Activated CD8-positive, alpha-beta memory T cell treated with anti-CD3 and anti-CD28 coated beads, Interleukin-2, amount 50 U/mL, for 24 hours (primary cell): ENCODE data around the gene PHF23.

Source experiments
- DNase-seq: peaks from one replicate; pipeline ENCODE4 v3.0.0-alpha.2; 2020; ENCODE audit errors: extremely low read depth

PHF23 gene

DNA sequence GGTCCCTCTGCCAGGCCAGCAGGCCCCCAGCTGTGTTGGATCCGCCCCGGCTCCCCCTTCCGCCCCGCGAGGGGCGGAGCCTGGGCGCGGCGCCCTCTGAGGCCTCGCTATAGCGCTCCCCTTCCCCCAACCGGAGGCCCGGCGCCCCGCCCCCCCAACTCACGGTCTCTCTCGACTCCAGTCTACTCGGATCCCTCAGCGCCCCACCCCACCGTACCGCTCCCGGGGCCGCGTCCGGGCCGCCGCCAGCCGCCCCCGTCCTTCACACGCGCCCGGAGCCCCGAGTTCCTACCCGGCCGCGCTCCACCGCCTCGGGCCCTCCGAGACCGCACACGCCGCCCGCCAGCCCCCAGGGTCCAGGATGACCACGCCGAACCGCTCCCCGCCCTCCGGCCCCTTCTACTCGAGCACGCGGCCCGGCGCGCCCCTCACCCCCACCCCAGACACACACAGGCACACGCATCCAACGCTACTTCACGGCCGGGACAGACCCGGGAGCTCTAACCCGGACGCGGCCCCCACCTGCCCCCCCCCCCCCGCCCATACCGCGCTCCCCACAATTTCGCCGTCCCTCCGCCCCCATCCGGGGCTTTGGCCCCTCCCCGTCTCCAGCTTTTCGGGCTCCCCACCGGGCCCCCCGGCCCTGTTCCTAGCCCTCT lies 1.4 kb downstream of the PHF23 start:
- DNase-seq = peak; percentile 69

DNA sequence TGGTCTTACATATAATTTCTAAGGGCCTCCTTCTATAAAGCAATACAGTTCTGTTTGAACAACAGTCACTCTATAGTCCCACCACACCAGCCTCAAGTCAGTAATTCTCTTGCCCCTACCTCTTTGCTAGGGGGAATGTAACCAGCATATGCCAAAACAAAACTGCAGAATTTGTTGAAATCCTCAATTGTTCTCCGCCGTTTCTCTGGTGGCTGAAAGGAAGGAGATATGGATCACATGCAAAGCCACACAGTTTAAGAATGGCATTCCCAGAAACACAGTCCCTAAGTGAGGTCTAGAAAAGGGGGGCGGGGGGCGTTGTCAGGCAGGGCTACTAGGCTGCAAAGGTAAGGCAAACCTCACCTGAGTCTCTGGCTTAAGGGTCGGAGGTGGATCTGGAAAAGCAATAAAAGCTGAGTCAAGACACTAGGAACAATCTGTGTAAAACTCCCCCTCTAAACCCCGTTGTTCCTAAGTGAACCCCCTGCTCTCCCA lies 1.9 kb downstream of the PHF23 start:
- no peak for DNase-seq

DNA sequence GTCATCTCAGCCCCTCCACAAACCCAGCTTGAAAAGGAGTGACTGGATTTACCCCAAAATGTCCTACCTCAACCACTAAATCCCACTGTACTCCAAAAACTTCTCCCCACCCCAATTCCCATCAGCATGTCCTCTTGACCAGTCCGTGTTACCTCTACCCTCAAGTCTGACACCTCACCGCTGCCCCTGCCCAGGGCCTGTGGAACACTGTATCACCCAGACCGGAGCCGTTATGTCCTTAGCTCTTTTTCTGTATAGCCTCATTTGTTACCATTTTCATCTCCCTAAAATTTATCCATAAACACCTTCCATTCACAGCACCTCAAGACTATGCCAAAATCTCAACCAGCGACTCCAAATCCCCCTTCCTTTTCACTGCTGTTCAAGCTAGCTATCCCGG lies 2.4 kb downstream of the PHF23 start:
- DNase-seq = no peak

DNA sequence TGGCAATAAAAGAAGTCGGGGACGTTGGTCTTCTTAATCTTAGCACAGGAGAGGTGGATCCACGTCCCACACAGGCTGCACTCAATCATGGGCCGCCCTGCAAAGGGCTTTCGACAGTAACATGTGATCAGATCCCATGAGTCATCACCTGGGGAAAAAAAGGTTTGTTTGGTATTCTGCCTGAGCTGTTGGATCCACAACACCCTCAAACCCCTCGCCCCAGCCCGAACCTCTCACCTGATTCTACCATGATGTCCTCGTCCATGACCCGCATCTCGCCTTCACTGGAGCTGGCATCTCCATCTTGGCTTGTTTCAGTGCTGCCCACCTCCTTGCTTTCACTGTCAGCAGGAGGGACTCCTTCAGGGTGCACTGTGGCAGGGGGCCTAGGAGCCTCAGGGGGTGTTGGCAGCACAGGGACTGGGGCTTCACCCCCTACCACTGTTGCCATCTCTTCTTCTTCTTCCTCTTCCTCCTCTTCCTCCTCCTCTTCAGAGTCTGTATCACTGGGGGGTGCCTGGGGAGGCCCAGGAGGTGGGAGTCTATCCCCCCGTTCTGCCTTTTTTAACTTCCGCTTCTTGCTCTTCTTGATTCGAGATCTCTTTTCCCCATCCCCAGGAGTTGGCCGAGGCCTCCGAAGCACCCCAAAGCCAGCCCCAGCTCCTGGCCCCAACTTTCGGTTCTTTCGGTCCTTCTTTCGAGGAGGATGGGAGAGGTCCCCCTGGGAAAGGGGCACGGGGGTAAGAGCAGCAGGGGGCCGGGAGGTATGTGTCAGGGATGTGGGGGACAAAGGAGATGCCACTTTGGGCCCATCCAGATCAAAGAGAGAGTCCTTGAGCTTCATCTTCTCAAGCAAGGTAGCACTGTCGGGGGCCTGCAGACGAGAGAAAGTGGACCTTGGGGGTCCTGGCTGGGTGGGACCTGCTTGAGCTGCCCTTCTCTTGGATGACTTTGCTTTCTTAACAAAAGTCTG lies 3.3 kb downstream of the PHF23 start:
- DNase-seq = no peak

DNA sequence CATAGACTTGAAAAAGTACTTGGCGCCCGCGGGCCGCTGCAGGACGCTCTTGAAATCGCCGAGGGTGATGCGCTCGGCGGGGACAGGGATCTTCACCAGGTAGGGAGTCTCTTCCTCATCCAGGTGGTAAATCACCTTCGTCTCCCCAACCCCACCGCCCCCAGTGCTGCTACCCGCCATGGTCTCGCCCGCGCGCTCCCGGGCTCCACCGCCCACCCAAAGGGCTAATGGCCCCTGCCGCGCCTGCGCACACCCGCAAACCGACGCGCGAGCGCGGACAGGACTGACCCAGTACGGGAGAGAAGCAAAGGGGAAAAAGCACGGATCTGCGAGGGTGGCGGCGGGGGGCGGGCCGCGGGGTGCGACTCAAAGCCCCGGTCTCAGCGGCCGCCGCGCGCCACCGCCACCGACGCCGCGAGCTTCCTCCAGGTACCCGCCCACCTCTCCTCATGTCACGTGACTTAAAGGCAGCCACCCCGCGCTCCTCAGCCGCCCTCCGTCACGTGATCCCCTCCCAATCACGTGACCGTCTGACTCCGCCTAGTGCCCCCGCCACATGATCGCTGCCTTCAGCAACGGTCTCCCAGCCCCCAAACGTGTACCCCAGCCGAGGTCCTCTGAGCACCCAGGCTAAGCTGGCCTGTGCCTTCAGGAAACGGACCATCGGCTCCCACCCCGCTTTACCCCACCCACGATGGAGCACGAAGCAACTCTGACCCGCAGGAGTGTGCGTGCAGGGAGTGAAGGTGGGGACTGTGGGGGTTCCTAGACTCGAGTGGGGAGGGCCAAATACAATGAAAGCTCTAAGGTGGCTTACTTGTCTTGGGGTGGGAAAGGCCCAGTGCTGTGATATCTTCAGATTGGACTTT lies 4.9 kb downstream of the PHF23 start, which contains the start of gene DVL2:
Gene DVL2, minus strand, starts transcription at position 435 of the 869 bp plus-strand sequence. Its CDS starts 255 bp downstream, at position 180.
- DNase-seq = peak; percentile 89

DNA sequence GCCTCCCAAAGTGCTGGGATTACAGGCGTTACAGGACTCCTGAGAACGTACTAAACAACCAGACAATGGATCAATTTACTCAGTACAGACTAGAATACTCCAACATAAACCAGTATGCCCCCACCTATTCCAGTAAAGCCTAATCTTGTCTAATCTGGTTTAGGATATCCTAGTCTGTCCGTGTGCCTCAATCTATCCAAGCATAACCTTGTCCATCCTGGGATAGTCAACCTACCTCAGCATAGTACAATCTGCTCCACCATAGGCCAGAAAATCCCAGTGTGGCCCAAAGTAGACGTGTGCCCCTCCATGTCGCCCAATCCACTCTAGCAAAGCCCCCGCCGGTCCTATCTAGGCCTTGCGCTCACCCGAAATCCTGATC lies 5.6 kb downstream of the PHF23 start:
- no peak for DNase-seq

DNA sequence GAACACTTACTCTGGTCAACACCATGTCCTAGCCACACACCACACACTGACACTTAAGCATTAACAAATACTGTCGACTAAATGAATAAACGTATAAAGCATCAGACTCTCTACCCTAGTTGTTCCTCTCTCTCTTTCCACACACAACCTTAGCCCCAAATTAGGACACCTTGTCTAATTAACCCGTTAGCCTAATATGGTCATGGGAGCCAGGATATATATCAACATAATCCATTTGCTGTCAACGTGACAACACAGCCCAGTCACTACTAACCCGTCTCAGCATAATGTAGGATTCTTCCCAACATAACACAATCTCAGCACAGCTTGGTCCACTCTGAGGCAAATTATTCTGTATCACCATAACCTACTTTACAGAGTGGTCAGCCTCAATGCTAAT lies 7.1 kb downstream of the PHF23 start:
- no peak for DNase-seq

DNA sequence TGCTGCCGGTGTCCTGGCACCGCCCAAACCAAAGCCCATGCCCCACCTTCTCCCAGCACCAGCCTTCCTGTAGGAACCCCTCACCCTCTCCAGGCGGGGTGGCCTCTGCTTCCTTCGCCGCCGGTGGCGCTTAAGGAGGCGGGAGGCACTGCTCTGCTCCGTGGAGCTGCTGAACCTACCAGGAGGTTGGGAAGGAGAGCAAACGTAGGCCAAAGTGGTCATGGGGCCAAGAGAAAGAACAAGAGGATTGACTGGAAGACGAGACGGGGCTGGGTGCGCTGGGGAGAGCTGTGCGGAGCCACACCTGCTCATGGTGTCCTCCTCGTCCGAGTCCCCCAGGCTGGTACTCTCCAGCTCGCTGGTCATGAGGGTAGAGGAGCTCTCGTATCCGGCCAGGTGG lies 9.8 kb downstream of the PHF23 start:
- no peak for DNase-seq

DNA sequence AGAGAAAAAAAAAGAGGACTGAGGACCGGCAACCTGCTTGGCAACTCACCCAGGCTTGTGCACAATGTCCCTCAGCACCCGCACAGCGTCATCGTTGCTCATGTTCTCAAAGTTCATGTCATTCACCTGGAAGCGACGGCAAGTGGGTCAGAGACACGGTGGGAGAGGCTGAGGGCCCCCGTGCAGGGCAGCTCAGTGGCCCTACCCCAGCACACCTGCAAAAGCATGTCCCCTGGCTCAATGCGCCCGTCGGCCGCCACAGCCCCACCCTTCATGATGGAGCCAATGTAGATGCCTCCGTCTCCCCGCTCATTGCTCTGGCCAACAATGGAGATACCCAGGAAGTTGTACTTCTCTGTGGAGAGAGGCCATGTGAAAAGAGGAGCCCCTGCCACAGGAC lies 10.3 kb downstream of the PHF23 start:
- no peak for DNase-seq

DNA sequence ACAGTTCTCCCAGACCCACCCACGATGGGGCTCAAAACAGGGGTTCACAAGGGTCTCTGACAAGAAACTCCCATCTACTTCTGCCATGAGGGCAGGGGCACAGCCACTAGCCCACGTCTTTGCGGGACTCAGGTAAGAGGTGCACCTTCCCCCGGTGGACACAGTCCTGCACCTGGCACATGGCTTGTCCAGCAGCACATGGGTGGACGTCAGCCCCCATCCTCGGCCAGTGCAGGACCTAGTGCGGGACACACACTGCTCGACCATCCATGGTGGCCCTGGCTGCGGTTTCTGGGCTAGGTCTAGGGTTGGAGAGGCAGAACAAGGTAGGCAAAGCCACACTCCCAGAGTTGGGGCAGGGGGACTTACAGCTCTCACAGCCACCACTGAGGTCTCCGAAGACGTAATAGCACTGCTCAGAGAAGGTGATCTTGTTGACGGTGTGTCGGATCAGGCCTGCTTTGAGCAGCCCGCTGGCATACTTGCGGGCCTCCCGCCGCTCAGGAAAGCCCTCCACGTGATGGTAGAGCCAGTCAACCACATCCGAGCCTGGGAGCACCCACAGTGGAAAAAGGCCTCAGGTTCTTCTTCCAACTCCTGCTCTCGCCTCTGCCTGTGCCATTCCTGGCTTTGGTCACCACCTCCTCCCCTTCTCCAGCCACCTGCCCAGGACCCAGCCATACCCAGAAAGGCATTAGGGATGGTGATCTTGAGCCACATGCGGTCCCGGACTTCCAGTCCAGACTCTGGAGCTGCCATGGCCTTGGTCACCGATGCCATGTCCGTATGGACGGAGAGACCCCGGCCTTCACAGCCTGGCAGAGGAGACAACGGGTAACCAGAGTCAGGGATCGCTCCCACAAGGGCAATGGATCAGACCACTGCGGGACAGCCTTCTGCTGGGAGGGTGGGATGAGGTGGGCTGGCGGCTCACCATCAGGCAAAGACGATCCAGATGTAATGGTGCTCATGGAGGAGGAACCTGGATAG lies 12.2 kb downstream of the PHF23 start:
- DNase-seq = no peak

DNA sequence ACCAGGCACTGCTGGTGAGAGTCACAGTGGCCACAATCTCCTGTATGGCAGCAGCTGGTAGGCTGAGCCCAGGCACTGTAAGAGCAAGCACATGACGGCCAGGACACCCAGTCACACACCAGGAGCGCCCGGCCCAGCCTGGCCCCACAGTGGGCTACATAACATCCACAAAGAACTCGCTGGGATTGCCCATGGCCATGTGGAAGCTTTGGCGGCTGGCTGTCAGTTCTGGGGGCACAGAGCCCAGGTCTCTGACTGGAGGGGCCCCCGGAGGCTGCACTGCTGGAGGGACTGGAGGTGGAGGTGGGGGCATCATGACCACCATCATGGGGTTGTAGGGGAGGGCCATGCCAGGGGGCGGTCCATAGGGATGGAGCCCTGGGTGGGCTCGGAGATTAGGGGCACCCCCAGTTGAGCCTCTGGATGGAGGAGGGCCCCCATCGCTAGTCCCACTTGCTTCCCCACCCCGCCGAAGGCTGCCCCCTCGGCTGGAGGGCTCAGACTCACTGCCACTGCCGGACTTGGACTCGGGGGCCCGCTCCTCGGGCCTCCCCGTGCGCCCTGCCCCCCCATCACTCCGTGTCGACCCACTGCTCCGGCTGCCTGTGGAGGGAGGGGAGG lies 13.4 kb downstream of the PHF23 start:
- no peak for DNase-seq

DNA sequence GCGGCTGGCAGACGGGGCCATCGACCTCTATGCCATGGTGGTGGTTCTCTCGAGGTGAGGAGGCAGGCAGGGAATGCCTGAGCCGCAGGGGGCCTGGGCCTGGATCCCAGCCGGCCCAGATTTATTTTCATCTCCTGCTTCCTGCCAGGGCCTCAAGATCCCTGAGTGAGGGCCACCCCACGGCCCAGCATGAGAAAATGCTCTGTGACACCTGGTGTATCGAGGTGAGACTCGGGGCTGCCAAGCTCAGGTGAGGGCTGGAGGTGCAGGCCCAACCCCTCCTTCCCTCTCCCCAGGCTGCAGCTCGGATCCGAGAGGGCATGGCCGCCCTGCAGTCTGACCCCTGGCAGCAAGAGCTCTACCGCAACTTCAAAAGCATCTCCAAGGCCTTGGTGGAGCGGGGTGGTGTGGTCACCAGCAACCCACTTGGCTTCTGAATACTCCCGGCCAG lies 14.6 kb downstream of the PHF23 start:
- DNase-seq = no peak

DNA sequence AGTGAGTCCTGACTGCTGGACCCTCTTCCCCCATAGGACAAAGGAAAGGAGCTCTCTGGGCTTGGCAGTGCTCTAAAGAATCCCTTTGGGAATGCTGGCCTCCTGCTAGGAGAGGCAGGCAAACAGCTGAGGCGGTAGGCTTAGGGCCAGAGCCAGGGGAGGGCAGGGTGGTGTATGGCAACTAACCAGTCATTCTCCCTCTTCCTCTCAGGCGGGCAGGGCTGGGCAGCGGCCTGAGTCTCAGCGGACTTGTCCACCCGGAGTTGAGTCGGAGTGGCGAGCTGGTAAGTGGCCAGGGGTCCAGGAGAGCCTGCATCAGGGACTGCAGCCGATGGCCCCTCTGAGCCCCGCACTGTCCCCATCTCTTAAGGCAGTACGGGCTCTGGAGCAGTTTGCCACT lies 15.1 kb downstream of the PHF23 start:
- no peak for DNase-seq

DNA sequence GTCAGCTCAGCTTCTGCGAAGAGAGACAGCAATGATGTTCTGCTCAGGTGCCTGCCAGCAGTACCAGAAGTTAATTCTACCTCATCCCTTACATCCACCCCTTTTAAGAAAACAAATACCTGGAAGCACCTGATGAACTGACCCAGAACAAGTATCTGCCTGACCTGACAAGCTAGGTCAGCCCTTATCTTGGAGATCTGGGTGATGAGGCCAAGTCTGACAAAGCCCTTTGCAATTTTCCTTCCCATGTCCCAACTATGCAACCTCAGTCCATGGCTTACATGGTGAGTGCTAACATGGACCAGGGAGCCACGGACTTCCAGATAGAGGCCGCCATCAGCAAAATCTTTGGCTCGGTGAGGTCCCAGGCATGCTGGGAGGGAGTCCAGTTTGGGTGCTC lies 15.9 kb downstream of the PHF23 start:
- DNase-seq = no peak

DNA sequence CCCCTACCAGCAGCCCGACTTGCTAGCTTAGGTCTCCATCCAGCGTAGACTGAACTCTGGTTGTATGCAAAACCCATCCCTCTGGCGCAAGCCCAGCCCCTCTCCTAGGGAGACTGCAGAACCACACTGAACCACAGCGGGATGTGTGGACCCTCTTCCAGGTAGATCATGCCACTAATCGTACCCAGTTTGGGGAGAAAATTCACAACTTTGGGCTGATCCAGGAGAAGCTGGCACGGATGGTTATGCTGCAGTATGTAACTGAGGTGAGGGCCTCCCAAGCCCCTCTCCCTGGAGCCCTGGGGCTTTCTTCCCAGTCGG lies 16.3 kb downstream of the PHF23 start:
- no peak for DNase-seq

DNA sequence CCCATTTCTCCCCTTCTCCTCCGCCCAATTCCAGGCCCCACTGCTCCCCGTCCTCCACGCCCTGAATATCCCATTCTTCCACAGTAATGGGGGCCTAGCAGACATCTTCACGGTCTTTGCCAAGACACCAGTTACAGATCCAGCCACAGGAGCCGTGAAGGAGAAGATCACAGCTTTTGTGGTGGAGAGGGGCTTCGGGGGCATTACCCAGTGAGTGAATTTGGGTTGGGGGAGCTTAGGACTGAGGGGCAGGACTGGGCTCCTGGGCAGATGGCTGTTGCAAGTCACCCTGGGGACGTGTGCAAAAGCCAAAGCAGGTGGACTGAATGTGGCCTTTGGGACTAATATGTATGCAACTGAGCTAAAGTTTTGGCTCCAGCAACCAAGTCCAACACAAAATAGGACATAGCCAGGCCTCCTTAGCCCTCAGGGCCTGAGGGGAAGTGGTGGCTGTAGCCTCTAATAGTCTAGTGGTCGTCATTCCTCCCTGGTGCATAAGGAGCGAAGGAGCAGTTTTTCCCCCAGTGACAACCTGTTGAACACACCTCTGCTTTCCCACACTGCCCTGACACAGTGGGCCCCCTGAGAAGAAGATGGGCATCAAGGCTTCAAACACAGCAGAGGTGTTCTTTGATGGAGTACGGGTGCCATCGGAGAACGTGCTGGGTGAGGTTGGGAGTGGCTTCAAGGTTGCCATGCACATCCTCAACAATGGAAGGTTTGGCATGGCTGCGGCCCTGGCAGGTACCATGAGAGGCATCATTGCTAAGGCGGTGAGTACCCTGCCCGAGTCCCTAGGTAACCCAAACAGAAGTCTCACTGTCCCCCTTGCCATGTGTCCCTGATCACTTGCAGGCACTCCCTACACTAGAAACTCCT lies 16.9 kb downstream of the PHF23 start:
- no peak for DNase-seq

DNA sequence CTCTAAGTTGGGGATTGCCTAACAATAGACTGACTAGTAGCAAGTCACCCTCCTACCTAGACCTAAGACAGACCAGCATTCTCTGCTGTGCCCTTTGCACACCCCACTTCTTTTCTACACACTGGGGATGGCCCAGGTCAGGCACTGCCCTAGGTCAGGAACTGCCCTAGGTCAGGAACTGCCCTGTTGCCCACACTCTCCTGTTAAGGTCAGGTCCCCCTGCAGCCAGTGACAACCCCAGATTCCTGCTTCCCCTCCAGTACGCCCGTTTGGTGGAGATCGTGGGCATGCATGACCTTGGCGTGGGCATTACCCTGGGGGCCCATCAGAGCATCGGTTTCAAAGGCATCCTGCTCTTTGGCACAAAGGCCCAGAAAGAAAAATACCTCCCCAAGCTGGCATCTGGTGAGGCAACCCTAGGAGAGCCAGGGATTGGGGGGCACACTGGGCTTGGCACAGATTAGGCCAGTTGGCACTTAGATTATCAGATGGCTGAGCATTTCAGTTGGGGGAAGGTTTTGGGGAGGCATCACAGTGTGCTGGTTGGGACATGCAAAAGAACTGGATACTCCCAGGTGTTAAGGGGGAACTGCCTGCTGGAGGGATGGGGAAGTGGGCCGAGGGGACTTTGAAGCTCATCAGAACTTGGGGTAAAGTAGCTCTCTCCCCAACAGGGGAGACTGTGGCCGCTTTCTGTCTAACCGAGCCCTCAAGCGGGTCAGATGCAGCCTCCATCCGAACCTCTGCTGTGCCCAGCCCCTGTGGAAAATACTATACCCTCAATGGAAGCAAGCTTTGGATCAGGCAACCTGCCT lies 17.8 kb downstream of the PHF23 start:
- DNase-seq = no peak

DNA sequence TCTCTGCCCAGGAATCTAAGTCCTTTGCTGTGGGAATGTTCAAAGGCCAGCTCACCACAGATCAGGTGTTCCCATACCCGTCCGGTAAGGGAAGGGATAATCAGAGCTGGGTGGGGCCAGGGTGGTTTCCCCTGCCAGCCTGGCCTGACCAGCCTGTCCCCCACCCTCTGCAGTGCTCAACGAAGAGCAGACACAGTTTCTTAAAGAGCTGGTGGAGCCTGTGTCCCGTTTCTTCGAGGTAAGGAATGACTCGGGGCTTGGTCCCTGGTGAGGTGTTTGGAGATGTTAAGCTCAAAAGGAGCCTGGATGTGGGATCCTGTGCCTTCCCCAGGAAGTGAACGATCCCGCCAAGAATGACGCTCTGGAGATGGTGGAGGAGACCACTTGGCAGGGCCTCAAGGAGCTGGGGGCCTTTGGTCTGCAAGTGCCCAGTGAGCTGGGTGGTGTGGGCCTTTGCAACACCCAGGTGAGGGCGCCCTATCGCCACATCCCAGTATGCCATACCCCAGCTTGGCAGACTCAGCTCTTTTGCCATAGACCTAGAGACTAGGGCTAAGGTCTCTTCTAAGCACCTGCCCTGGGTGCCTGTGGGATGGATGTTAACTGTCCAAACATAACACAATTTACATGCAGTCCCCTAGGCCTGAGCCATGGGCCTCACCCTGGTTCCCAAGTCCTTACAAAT lies 18.5 kb downstream of the PHF23 start:
- DNase-seq = no peak
